Suppressor macrophage treated with lipopolysaccharide for 4 hours (primary cell): Measurements from ENCODE around the gene NAT9.
A peak's percentile ranks its signal among the peaks of the same experiment; 100 is the strongest.

Source experiments
- DNase-seq: peaks from one replicate; pipeline ENCODE4 v3.0.0-alpha.2; 2020

The NAT9 gene

GRCh38 chr17:74776044-74776962 is at the start of gene NAT9:
TSS of gene NAT9 (minus strand) at chr17:74776345. CDS start at chr17:74775698, 647 bp downstream.
- peak; percentile 100 for DNase-seq

GRCh38 chr17:74824961-74825627 is 48.9 kb upstream of the NAT9 start:
- no peak for DNase-seq

GRCh38 chr17:74822939-74823367 is 46.8 kb upstream of the NAT9 start:
- no peak for DNase-seq

- no peak for DNase-seq
Observed at GRCh38 chr17:74822335-74822938, 46.3 kb upstream of the NAT9 start.

- DNase-seq: no peak
Observed at GRCh38 chr17:74821655-74822334, 45.6 kb upstream of the NAT9 start.

- no peak for DNase-seq
Observed at GRCh38 chr17:74819801-74820436, 43.8 kb upstream of the NAT9 start.

GRCh38 chr17:74818291-74818938 is 42.3 kb upstream of the NAT9 start:
- no peak for DNase-seq

- DNase-seq: no peak
Observed at GRCh38 chr17:74816905-74817620, 40.9 kb upstream of the NAT9 start.

- DNase-seq: no peak
Observed at GRCh38 chr17:74815550-74816370, 39.6 kb upstream of the NAT9 start.

GRCh38 chr17:74815067-74815466 is 38.9 kb upstream of the NAT9 start:
- no peak for DNase-seq

- no peak for DNase-seq
Observed at GRCh38 chr17:74814453-74814852, 38.3 kb upstream of the NAT9 start.

GRCh38 chr17:74812109-74813009 is 36.2 kb upstream of the NAT9 start:
- peak; percentile 10 for DNase-seq

GRCh38 chr17:74810699-74811485 is 34.7 kb upstream of the NAT9 start:
- no peak for DNase-seq

- peak; percentile 19 for DNase-seq
Observed at GRCh38 chr17:74808714-74809430, 32.7 kb upstream of the NAT9 start.

- peak; percentile 9 for DNase-seq
Observed at GRCh38 chr17:74807925-74808324, 31.8 kb upstream of the NAT9 start.

GRCh38 chr17:74807441-74807840 is 31.3 kb upstream of the NAT9 start:
- DNase-seq: no peak

- no peak for DNase-seq
Observed at GRCh38 chr17:74806334-74806733, 30.2 kb upstream of the NAT9 start.

- no peak for DNase-seq
Observed at GRCh38 chr17:74805591-74805991, 29.4 kb upstream of the NAT9 start.
